Duodenal mucosa (tissue), 2 donors: ENCODE data around the gene IFNLR1.

Experiments used
- H3K27ac ChIP-seq: one replicate; pipeline ENCODE4 v1.7.0; 2013; ENCODE audit warnings: low read depth, low read length
- H3K27me3 ChIP-seq, 2 donors: one replicate each; pipeline ENCODE4 v1.7.0; 2013; ENCODE audit warnings: low read length in 2 of 2, control low read depth in 1 of 2; ENCODE audit not compliant: insufficient read depth in 2 of 2, control insufficient read depth in 1 of 2
- H3K36me3 ChIP-seq, 2 donors: one replicate each; pipeline ENCODE4 v1.7.0; 2013; ENCODE audit warnings: low read length in 2 of 2, control low read depth in 1 of 2; ENCODE audit not compliant: insufficient read depth in 2 of 2, control insufficient read depth in 1 of 2
- H3K4me1 ChIP-seq, 2 donors: one replicate each; pipeline ENCODE4 v1.7.0; 2013; ENCODE audit warnings: low read length in 2 of 2, control low read depth in 1 of 2; ENCODE audit not compliant: insufficient read depth in 2 of 2, control insufficient read depth in 1 of 2
- H3K4me3 ChIP-seq, 2 donors: one replicate each; pipeline ENCODE4 v1.7.0; 2013; ENCODE audit warnings: low read length in 2 of 2, low read depth in 1 of 2
- H3K9ac ChIP-seq, 2 donors: one replicate each; pipeline ENCODE4 v1.7.0; 2013; ENCODE audit warnings: low read length in 2 of 2, low read depth in 1 of 2
- H3K9me3 ChIP-seq, 2 donors: one replicate each; pipeline ENCODE4 v1.7.0; 2013; ENCODE audit warnings: low read length in 2 of 2, control low read depth in 1 of 2; ENCODE audit not compliant: control insufficient read depth in 1 of 2

Gene IFNLR1

GRCh38 chr1:24195874-24196273 is 8.8 kb upstream of the IFNLR1 start:
- H3K27ac ChIP-seq, result no peak overlapping the region
- no peaks in the 10 kb centered on the region for H3K9me3 ChIP-seq
- H3K4me1 ChIP-seq, result peaks cover 7% of the 10 kb centered on the region in 2 donors
- H3K9ac ChIP-seq, result no peak overlapping the region
- no peaks in the 10 kb centered on the region for H3K36me3 ChIP-seq
- H3K4me3 ChIP-seq, result no peak overlapping the region
- H3K27me3 ChIP-seq, result no peaks in the 10 kb centered on the region

- H3K36me3 ChIP-seq, result no peaks in the 10 kb centered on the region
- H3K4me1 ChIP-seq, result peaks cover 10% of the 10 kb centered on the region in 2 donors
- no peak overlapping the region for H3K9ac ChIP-seq
- H3K9me3 ChIP-seq, result no peaks in the 10 kb centered on the region
- H3K4me3 ChIP-seq, result no peak overlapping the region
- H3K27ac ChIP-seq, result no peak overlapping the region
- no peaks in the 10 kb centered on the region for H3K27me3 ChIP-seq
These were observed 8.0 kb upstream of the IFNLR1 start for GRCh38 chr1:24195136-24195535.

GRCh38 chr1:24193046-24193445 is 6.0 kb upstream of the IFNLR1 start:
- H3K4me1 ChIP-seq, result peaks cover 16 to 17% of the 10 kb centered on the region in 2 donors
- no peaks in the 10 kb centered on the region for H3K27me3 ChIP-seq
- no peaks in the 10 kb centered on the region for H3K36me3 ChIP-seq
- H3K9me3 ChIP-seq, result no peaks in the 10 kb centered on the region
- no peak overlapping the region for H3K4me3 ChIP-seq
- no peak overlapping the region for H3K9ac ChIP-seq
- H3K27ac ChIP-seq, result no peak overlapping the region

- no peak overlapping the region for H3K9ac ChIP-seq
- no peak overlapping the region for H3K27ac ChIP-seq
- no peaks in the 10 kb centered on the region for H3K27me3 ChIP-seq
These were observed 4.8 kb upstream of the IFNLR1 start for GRCh38 chr1:24191860-24192259.

GRCh38 chr1:24190983-24191461 is 3.9 kb upstream of the IFNLR1 start:
- no peaks in the 10 kb centered on the region for H3K27me3 ChIP-seq
- H3K36me3 ChIP-seq, result no peaks in the 10 kb centered on the region
- H3K9me3 ChIP-seq, result no peaks in the 10 kb centered on the region
- no peak overlapping the region for H3K4me3 ChIP-seq
- no peak overlapping the region for H3K27ac ChIP-seq
- peaks cover 16 to 25% of the 10 kb centered on the region in 2 donors for H3K4me1 ChIP-seq
- H3K9ac ChIP-seq, result no peak overlapping the region

More at GRCh38 chr1:24191860-24192259, 4.8 kb upstream of the IFNLR1 start:
- no peaks in the 10 kb centered on the region for H3K9me3 ChIP-seq
- H3K4me1 ChIP-seq, result peaks cover 16 to 22% of the 10 kb centered on the region in 2 donors
- H3K36me3 ChIP-seq, result no peaks in the 10 kb centered on the region
- no peak overlapping the region for H3K4me3 ChIP-seq

GRCh38 chr1:24189528-24189927 is 2.4 kb upstream of the IFNLR1 start:
- Histone ChIP-seq H3K9me3 (no peaks in the 10 kb centered on the region), H3K36me3 (no peaks in the 10 kb centered on the region), H3K4me3 (no peak overlapping the region), H3K27ac (no peak overlapping the region), H3K9ac (no peak overlapping the region), H3K27me3 (no peaks in the 10 kb centered on the region), H3K4me1 (peaks cover 19 to 33% of the 10 kb centered on the region in 2 donors)

GRCh38 chr1:24186711-24186992 is 437 bp downstream of the IFNLR1 start:
- H3K9me3 ChIP-seq, result no peaks in the 10 kb centered on the region
- no peaks in the 10 kb centered on the region for H3K27me3 ChIP-seq
- H3K36me3 ChIP-seq, result no peaks in the 10 kb centered on the region
- H3K27ac ChIP-seq, result no peak overlapping the region
- peaks cover 22 to 42% of the 10 kb centered on the region in 2 donors for H3K4me1 ChIP-seq
- peak overlapping the region; percentile 72 to 86 for H3K9ac ChIP-seq
- peak overlapping the region; percentile 79 to 82 for H3K4me3 ChIP-seq

GRCh38 chr1:24186031-24186710 is 918 bp downstream of the IFNLR1 start:
- H3K9ac ChIP-seq, result peak overlapping the region; percentile 72 to 86
- H3K4me3 ChIP-seq, result peak overlapping the region; percentile 79 to 82
- H3K36me3 ChIP-seq, result no peaks in the 10 kb centered on the region
- peak overlapping the region; percentile 0 for H3K27ac ChIP-seq
- no peaks in the 10 kb centered on the region for H3K9me3 ChIP-seq
- no peaks in the 10 kb centered on the region for H3K27me3 ChIP-seq
- peaks cover 18 to 37% of the 10 kb centered on the region in 2 donors for H3K4me1 ChIP-seq

GRCh38 chr1:24185076-24185475 is 2.0 kb downstream of the IFNLR1 start:
- H3K27ac ChIP-seq, result no peak overlapping the region
- H3K4me1 ChIP-seq, result peaks cover 14 to 34% of the 10 kb centered on the region in 2 donors
- H3K36me3 ChIP-seq, result no peaks in the 10 kb centered on the region
- H3K9ac ChIP-seq, result no peak overlapping the region
- no peaks in the 10 kb centered on the region for H3K27me3 ChIP-seq
- no peaks in the 10 kb centered on the region for H3K9me3 ChIP-seq
- peak overlapping the region; percentile 79 to 82 for H3K4me3 ChIP-seq

GRCh38 chr1:24182061-24182460 is 5.0 kb downstream of the IFNLR1 start:
- no peaks in the 10 kb centered on the region for H3K36me3 ChIP-seq
- H3K4me1 ChIP-seq, result peaks cover 9 to 22% of the 10 kb centered on the region in 2 donors
- H3K9me3 ChIP-seq, result no peaks in the 10 kb centered on the region
- no peak overlapping the region for H3K27ac ChIP-seq
- no peak overlapping the region for H3K4me3 ChIP-seq
- no peak overlapping the region for H3K9ac ChIP-seq
- no peaks in the 10 kb centered on the region for H3K27me3 ChIP-seq
